Stimulated activated CD4-positive, alpha-beta T cell treated with anti-CD3 and anti-CD28 coated beads, TNF-alpha, amount 100 ng/mL, for 24 hours (primary cell): Measurements from ENCODE around the gene GOLGA8O.
"Not testable (repeated sequence)": the region's sequence is repeated elsewhere in the genome, so short reads cannot be mapped to it uniquely, and the experiment has no call there.

Experiments used
- DNase-seq, 3 experiments: peaks; one replicate each; pipeline ENCODE4 v3.0.0-alpha.2; 2020; ENCODE audit warnings: low read depth in 3 of 3

Gene GOLGA8O, protein sequence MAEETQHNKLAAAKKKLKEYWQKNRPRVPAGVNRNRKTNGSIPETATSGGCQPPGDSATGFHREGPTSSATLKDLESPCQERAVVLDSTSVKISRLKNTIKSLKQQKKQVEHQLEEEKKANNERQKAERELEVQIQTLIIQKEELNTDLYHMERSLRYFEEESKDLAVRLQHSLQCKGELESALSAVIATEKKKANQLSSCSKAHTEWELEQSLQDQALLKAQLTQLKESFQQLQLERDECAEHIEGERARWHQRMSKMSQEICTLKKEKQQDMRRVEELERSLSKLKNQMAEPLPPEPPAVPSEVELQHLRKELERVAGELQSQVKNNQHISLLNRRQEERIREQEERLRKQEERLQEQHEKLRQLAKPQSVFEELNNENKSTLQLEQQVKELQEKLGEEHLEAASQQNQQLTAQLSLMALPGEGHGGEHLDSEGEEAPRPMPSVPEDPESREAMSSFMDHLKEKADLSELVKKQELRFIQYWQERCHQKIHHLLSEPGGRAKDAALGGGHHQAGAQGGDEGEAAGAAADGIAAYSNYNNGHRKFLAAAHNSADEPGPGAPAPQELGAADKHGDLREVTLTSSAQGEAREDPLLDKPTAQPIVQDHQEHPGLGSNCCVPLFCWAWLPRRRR

DNA sequence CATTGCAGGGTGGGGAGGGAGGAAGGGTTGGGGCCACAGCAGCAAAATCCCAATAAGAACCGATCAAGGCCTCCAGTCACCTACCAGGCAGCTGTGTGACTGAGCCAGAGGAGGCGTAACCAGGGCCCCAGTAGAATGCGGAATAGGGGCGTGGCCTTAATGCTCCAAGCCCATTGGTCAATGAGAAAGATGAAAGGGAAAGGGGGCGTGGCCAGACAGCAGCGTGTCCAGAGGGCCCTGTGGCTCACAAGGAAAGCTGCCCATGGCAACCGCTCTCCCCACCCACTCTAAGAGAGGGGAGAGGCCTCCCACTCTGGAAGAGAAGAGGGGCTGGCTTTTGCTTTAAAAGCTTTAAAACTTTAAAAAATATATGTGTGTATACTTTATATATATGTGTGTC lies at the start of gene GOLGA8O:
GOLGA8O (minus strand) TSS at position 101 of the 400 bp plus-strand sequence; CDS start at position 3, 98 bp downstream.
- not testable (repeated sequence) for DNase-seq

DNA sequence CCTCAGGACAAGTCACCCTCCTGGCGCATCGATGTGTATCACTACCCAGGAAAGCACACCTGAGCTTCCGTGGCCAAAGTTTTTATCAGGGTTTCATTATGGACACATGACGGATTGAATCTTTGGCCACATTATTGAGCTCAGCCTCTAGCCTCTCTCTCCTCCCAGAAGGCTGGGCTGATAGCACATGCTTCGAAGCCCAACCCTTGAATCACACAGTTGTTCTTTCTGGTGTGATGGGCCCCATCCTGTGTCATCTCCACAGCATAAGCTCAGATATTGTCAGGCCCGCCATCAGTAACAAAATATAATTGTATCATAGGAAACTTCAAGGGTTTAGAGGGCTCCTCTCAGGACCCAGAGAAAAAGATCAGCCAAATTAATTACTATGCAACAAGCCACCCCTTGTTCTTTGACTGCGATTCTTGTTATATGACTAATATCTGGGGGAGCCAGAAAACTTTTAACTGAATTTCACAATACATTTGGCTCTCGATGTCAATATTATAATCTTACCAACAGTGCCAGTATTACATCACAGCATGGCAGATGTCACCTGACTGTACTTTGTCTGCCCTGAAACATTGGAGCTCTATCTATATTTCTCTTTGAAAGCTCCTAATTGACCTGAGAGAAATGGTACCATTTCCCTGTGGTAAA lies 48.8 kb upstream of the GOLGA8O start:
- not testable (repeated sequence) for DNase-seq

GRCh38 chr15:32502946-32503345 lies 47.5 kb upstream of the GOLGA8O start:
- not testable (repeated sequence) for DNase-seq

DNA sequence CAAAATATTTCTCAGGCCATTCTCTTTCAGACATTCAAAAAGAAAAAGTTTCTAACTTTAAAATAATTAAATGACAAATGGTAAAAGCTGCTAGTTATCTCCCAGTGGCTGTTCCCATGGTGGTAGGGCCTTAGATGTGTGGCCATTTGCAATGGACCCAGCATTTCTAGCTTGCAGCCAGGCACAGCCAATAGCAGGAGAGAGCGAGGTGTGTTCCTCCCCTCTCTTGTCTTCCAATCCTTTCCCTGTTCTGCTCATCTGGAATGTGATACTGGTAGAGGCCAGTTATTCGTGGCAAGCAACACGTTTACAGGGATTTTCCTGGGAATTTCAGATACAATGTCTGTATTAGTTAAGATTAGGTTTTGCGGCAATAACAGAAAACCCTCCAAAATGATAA lies 37.3 kb upstream of the GOLGA8O start:
- not testable (repeated sequence) for DNase-seq

GRCh38 chr15:32486474-32486873 lies 31.0 kb upstream of the GOLGA8O start:
- not testable (repeated sequence) for DNase-seq

DNA sequence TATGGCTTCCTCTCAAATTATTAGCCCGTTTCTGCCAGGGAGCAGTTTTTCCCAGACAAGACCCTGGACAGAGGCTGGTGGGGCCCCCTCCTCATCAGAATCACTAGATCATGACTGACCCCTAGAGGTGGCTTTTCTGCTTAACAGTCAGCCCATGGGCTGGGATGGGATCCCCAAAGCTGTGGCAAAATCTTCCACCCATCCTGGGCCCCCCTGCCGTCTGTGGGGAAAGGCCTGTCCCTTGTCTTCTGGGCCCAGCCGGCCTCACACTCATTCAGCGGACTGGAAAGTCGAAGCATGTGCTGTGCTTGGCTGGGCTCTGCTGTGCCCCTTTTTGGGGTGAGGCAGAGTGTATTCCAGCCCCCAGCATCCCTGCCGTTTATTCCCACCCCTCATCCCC lies 27.9 kb upstream of the GOLGA8O start:
- not testable (repeated sequence) for DNase-seq

GRCh38 chr15:32481683-32482082 lies 26.2 kb upstream of the GOLGA8O start:
- not testable (repeated sequence) for DNase-seq

DNA sequence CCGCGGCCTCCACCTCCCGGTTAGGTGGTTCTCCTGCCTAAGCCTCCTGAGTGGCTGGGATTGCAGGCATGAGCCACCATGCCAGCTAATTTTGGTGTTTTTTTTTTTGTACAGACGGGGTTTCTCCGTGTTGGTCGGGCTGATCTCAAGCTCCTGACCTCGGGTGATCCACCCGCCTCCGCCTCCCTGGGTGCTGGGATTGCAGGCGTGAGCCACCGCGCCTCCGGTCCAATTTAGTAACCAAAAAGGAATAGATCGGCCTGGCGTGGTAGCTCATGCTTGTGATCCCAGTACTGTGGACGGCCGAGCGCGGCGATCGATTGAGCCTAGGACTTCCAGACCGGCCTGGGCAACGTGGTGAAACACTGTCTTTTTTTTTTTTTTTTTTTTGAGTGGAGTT lies 12.6 kb upstream of the GOLGA8O start:
- not testable (repeated sequence) for DNase-seq

GRCh38 chr15:32440445-32440977 lies 14.9 kb downstream of the GOLGA8O start:
- DNase-seq: not testable (repeated sequence)

DNA sequence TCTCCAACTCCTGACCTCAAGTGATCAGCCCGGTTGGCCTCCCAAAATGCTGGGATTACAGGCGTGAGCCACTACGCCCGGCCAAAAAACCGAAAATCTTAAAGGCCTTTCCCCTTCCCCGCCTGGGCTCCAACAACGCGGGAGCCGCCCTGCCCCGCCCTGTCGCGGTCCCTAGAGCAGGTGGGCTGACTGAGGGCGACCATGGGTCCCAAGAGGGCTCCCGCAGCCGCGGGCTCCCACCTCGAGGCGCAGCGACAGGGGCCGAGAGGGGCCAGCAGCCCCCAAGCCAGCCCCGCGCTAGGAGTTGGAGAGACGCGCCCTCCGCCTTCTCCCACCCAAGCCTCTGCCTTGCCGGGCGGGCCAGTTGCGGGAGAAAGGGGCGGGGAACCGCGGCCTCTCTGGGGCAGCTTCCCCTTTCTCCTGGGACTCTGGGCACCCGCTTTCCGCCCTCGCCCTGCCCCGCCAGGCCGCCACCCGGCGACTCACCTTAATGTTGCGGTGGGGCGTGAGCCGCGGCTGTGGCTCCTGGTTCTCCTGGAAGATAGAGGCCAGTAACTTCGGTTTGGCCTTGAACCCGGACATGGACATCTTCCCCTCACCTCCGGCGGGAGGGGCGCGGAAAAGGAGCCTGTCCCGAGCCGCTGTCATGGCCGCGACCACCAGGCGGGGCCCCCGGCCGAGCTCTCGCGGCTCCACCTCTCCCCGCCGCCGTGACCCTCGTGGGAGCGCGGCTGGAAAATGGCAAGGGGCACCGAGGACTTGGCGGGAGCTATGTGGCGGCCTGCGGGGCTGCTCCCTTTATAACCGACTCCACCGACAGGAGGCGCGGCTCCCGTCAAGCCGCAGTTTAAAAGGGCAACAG lies 21.1 kb downstream of the GOLGA8O start:
- DNase-seq: not testable (repeated sequence)

GRCh38 chr15:32427635-32428034 lies 27.8 kb downstream of the GOLGA8O start:
- DNase-seq: not testable (repeated sequence)

DNA sequence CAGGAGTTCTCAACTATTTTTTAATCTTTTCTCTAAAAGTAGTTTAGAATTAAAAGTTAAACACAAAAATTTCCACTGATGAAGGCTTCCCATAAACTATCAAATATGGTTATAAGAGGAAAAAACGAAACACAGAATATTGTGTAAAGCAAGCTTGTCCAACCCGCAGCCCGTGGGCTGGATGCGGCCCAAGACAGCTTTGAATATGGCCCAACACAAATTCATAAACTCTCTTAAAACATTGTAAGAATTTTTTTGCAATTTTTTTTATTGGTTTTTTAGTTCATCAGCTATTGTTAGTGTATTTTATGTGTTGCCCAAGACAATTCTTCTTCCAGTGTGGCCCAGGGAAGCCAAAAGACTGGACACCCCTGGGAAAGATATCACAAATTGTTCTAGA lies 28.9 kb downstream of the GOLGA8O start:
- not testable (repeated sequence) for DNase-seq

DNA sequence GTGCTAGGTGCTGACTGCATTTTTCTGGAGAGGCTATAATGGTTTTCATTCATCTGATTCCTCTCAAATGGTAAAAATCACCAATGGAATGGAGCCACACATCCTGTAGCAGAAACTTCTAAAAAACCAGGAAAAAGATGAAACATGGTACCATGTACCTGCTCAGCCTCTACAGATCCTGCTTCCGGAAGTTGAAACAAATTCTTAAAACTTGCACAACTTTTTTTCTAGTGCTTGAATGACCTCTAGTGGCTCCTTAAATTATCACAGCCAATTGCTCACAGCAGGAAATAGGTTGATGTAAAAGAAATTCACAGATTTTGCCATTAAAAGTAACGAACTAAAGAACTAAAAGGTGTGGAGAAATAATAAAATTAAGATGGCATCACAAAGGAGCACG lies 47.5 kb downstream of the GOLGA8O start:
- DNase-seq: not testable (repeated sequence)

DNA sequence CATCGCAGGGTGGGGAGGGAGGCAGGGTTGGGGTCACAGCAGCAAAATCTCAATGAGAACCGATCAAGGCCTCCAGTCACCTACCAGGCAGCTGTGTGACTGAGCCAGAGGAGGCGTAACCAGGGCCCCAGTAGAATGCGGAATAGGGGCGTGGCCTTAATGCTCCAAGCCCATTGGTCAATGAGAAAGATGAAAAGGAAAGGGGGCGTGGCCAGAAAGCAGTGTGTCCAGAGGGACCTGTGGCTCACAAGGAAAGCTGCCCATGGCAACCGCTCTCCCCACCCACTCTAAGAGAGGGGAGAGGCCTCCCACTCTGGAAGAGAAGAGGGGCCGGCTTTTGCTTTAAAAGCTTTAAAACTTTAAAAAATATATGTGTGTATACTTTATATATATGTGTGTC lies 52.2 kb downstream of the GOLGA8O start, which contains the start of gene GOLGA8K:
GOLGA8K (minus strand) TSS at position 101 of the 400 bp plus-strand sequence; CDS start at position 3, 98 bp downstream.
- DNase-seq: not testable (repeated sequence)

- DNase-seq: not testable (repeated sequence)
These were observed 58.9 kb downstream of the GOLGA8O start for GRCh38 chr15:32396522-32396921.
